Effector memory CD4-positive, alpha-beta T cell (primary cell): ENCODE results near the gene DNHD1.

Experiments
- DNase-seq, 3 donors: peaks; one replicate each; pipeline ENCODE4 v3.0.0-alpha.2; 2020
- H3K27ac ChIP-seq: 2 replicates; pipeline ENCODE4 v1.7.0; 2013; ENCODE audit warnings: mild to moderate bottlenecking, low read length, moderate library complexity; ENCODE audit not compliant: insufficient read depth, poor library complexity, severe bottlenecking
- H3K27me3 ChIP-seq: replicated peaks from 2 replicates; pipeline ENCODE4 v1.7.0; 2013; ENCODE audit warnings: mild to moderate bottlenecking, low read length; ENCODE audit not compliant: insufficient read depth, control insufficient read depth, poor library complexity, severe bottlenecking
- H3K36me3 ChIP-seq: 2 replicates; pipeline ENCODE4 v1.7.0; 2013; ENCODE audit warnings: mild to moderate bottlenecking, low read length, moderate library complexity; ENCODE audit not compliant: control insufficient read depth, insufficient read depth
- H3K4me1 ChIP-seq: 2 replicates; pipeline ENCODE4 v1.7.0; 2013; ENCODE audit warnings: low read length, mild to moderate bottlenecking; ENCODE audit not compliant: control insufficient read depth, insufficient read depth, poor library complexity, severe bottlenecking
- H3K4me3 ChIP-seq: 2 replicates; pipeline ENCODE4 v1.7.0; 2013; ENCODE audit warnings: low read length, low read depth, mild to moderate bottlenecking; ENCODE audit not compliant: insufficient read depth, poor library complexity, severe bottlenecking
- H3K9me3 ChIP-seq: 2 replicates; pipeline ENCODE4 v1.7.0; 2013; ENCODE audit warnings: mild to moderate bottlenecking, low read length, moderate library complexity; ENCODE audit not compliant: control insufficient read depth

Gene DNHD1

GRCh38 chr11:6481012-6481923 is 15.8 kb upstream of the DNHD1 start, which contains the start of the genes ARFIP2 and TIMM10B:
Gene ARFIP2, minus strand, starts transcription at chr11:6481331. Its CDS starts 910 bp downstream, at chr11:6480421.
Gene TIMM10B, plus strand, starts transcription at chr11:6481501. Its CDS starts 16 bp downstream, at chr11:6481517.
- peaks cover 21% of the 10 kb centered on the region for H3K4me1 ChIP-seq
- DNase-seq = peak; percentile 90 to 96 (median 94)
- H3K36me3 ChIP-seq = peaks cover 40% of the 10 kb centered on the region
- H3K27me3 ChIP-seq = no peaks in the 10 kb centered on the region
- H3K9me3 ChIP-seq = no peaks in the 10 kb centered on the region
- peak within 1 kb of the TSS; percentile 74 for H3K4me3 ChIP-seq
- peak within 1 kb of the TSS; percentile 88 for H3K27ac ChIP-seq

- Histone ChIP-seq H3K36me3 (peaks cover 40% of the 10 kb centered on the region), H3K4me1 (peaks cover 21% of the 10 kb centered on the region), H3K9me3 (no peaks in the 10 kb centered on the region), H3K27me3 (no peaks in the 10 kb centered on the region), H3K4me3 (peak overlapping the region; percentile 74), H3K27ac (peak overlapping the region; percentile 88)
- no peak for DNase-seq
These were observed 15.2 kb upstream of the DNHD1 start for GRCh38 chr11:6481924-6482275.

- H3K36me3 ChIP-seq = peaks cover 38% of the 10 kb centered on the region
- H3K4me1 ChIP-seq = peaks cover 21% of the 10 kb centered on the region
- DNase-seq = no peak
- no peaks in the 10 kb centered on the region for H3K9me3 ChIP-seq
- H3K27ac ChIP-seq = peak overlapping the region; percentile 88
- peak overlapping the region; percentile 74 for H3K4me3 ChIP-seq
- no peaks in the 10 kb centered on the region for H3K27me3 ChIP-seq
These were observed 14.6 kb upstream of the DNHD1 start for GRCh38 chr11:6482441-6482840.

GRCh38 chr11:6483015-6483414 is 14.1 kb upstream of the DNHD1 start:
- Histone ChIP-seq H3K27me3 (no peaks in the 10 kb centered on the region), H3K9me3 (no peaks in the 10 kb centered on the region), H3K4me1 (peaks cover 21% of the 10 kb centered on the region), H3K27ac (peak overlapping the region; percentile 24), H3K4me3 (no peak overlapping the region), H3K36me3 (peaks cover 33% of the 10 kb centered on the region)
- DNase-seq = no peak

GRCh38 chr11:6485661-6486060 is 11.4 kb upstream of the DNHD1 start:
- Histone ChIP-seq H3K4me3 (no peak overlapping the region), H3K27me3 (no peaks in the 10 kb centered on the region), H3K9me3 (no peaks in the 10 kb centered on the region), H3K27ac (no peak overlapping the region), H3K4me1 (peaks cover 16% of the 10 kb centered on the region), H3K36me3 (peaks cover 35% of the 10 kb centered on the region)
- DNase-seq = no peak

- Histone ChIP-seq H3K27ac (peak overlapping the region; percentile 26), H3K27me3 (no peaks in the 10 kb centered on the region), H3K4me3 (no peak overlapping the region), H3K9me3 (no peaks in the 10 kb centered on the region), H3K36me3 (peaks cover 35% of the 10 kb centered on the region), H3K4me1 (peaks cover 13% of the 10 kb centered on the region)
- DNase-seq = no peak
These were observed 10.8 kb upstream of the DNHD1 start for GRCh38 chr11:6486256-6486655.

- Histone ChIP-seq H3K9me3 (no peaks in the 10 kb centered on the region), H3K4me3 (no peak overlapping the region), H3K36me3 (peaks cover 35% of the 10 kb centered on the region), H3K4me1 (peaks cover 9% of the 10 kb centered on the region), H3K27me3 (no peaks in the 10 kb centered on the region), H3K27ac (peak overlapping the region; percentile 26)
- no peak for DNase-seq
These were observed 10.1 kb upstream of the DNHD1 start for GRCh38 chr11:6486938-6487337.

GRCh38 chr11:6488342-6488741 is 8.7 kb upstream of the DNHD1 start:
- no peak overlapping the region for H3K27ac ChIP-seq
- H3K27me3 ChIP-seq = no peaks in the 10 kb centered on the region
- no peaks in the 10 kb centered on the region for H3K4me1 ChIP-seq
- no peak for DNase-seq
- no peak overlapping the region for H3K4me3 ChIP-seq
- H3K9me3 ChIP-seq = no peaks in the 10 kb centered on the region
- peaks cover 29% of the 10 kb centered on the region for H3K36me3 ChIP-seq

GRCh38 chr11:6488821-6489220 is 8.3 kb upstream of the DNHD1 start:
- DNase-seq = no peak

GRCh38 chr11:6489306-6489705 is 7.8 kb upstream of the DNHD1 start:
- DNase-seq = no peak
- Histone ChIP-seq H3K9me3 (no peaks in the 10 kb centered on the region), H3K27ac (no peak overlapping the region), H3K4me3 (no peak overlapping the region), H3K36me3 (peaks cover 29% of the 10 kb centered on the region), H3K4me1 (no peaks in the 10 kb centered on the region), H3K27me3 (no peaks in the 10 kb centered on the region)

More at GRCh38 chr11:6488821-6489220, 8.3 kb upstream of the DNHD1 start:
- Histone ChIP-seq H3K36me3 (peaks cover 29% of the 10 kb centered on the region), H3K4me1 (no peaks in the 10 kb centered on the region), H3K27me3 (no peaks in the 10 kb centered on the region), H3K4me3 (no peak overlapping the region), H3K9me3 (no peaks in the 10 kb centered on the region), H3K27ac (no peak overlapping the region)
